Measurements from ENCODE around the gene SMAD3.

The SMAD3 gene

DNA sequence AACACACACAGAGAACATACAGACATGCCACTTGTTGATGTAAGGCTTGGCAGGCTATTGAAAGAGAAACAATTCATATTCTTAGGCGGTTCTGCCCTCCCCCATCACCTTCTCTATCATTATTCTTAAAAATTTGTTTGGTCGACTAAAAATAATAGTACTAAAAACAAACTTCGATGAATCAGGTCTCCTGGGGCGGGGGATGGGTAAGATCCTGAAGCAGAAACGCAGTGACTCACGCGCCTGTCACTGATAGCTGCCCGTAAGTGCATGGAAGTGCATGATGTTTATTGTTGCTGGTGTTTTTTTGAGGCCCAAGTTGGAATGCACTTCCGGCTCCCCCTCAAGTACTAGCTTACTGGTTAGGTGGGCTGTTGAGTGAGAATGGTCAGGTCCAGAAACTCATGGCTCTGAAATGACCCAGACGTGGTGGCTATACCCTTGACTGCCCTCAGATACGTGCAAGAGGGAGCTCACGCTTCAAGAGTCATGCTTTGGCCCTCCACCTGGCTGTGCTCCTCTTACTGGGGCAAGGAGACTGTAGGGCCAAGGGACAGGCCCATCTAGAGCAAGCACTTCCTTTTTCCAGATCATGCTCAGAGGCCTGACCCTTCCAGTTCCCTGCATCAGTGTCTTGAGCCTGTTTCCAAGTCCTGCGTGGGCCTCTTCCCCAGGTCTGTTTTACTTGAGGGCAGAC is 10.9 kb downstream of the SMAD3 start:
- no peak for TF ChIP-seq POLR2A (IDR thresholded peaks at IDR 0.05; ENCODE audit: low read depth, low read length)
- FAIRE-seq = no peak

GRCh38 chr15:67077641-67078215 is 12.3 kb downstream of the SMAD3 start:
- TF ChIP-seq POLR2A (IDR thresholded peaks at IDR 0.05; ENCODE audit: low read depth, low read length) = no peak
- FAIRE-seq = no peak
- no peak for DNase-seq (ENCODE audit: insufficient read length, low spot score)

More for the DNA sequence above, 10.9 kb downstream of the SMAD3 start:
- no peak for DNase-seq (ENCODE audit: insufficient read length, low spot score)

- DNase-seq (ENCODE audit: insufficient read length, low spot score) = no peak
- TF ChIP-seq POLR2A (IDR thresholded peaks at IDR 0.05; ENCODE audit: low read depth, low read length) = no peak
- FAIRE-seq = no peak
Observed at GRCh38 chr15:67079361-67079760, 14.0 kb downstream of the SMAD3 start.

GRCh38 chr15:67080118-67080899 is 14.9 kb downstream of the SMAD3 start:
- FAIRE-seq (no peak), DNase-seq (ENCODE audit: insufficient read length, low spot score) (no peak)
- no peak for TF ChIP-seq POLR2A (IDR thresholded peaks at IDR 0.05; ENCODE audit: low read depth, low read length)

DNA sequence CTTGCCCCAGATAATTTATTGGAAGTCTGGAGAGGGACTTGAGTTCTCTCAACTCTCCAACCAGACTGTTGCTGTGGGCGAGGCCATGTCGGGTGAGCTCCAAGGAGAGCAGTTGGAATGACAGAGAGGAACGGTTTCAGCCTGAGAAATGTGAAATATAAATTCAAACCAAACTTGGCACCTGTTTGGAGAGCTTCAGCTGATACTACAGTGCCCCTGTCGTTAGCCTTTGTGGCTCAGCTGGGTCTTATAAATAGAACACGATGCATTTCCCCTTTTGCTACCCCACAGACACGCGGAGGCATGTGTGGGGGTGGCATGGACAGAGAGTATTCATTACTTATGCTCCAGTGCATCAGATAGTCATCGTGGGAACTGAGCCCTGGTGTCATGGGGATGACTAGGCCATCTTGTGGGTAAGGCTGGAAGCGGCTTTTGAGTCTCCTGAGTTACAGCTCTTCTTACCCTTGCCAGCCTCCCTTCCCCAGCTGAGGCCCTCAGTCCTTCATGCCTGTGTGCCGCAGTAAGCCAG is 15.6 kb downstream of the SMAD3 start:
- TF ChIP-seq POLR2A (IDR thresholded peaks at IDR 0.05; ENCODE audit: low read depth, low read length) = no peak
- DNase-seq (ENCODE audit: insufficient read length, low spot score) (no peak), FAIRE-seq (no peak)

DNA sequence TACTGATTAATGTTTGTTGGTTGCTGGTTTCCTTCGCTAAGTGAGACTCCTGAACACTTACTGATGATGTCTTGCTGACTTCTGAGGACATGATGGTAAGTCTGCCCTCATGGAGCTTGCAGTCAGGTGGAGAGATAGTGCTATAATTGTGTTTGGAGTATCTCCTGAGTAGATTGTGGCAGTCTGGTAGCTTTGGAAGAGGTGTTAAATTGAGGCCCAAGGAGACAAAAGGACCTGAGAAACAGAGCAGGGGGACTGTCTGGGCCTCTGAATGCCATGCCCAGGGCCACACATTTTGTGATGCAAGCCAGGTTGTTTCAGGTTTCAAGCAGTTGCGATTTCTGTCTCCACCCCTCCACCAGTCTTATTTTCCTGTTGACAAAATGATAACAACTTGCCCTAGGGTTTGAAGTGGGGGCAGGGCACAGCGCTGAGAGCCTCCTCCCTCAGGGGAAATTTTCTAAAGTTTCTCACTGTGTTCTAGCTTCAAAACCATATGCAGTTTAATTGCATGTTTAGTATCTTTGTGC is 16.7 kb downstream of the SMAD3 start:
- no peak for FAIRE-seq
- TF ChIP-seq POLR2A (IDR thresholded peaks at IDR 0.05; ENCODE audit: low read depth, low read length) = no peak
- DNase-seq (ENCODE audit: insufficient read length, low spot score) = no peak

GRCh38 chr15:67083135-67083762 is 17.8 kb downstream of the SMAD3 start:
- no peak for TF ChIP-seq POLR2A (IDR thresholded peaks at IDR 0.05; ENCODE audit: low read depth, low read length)
- FAIRE-seq (no peak), DNase-seq (ENCODE audit: insufficient read length, low spot score) (no peak)

- DNase-seq (ENCODE audit: insufficient read length, low spot score) (no peak), FAIRE-seq (no peak)
- TF ChIP-seq POLR2A (IDR thresholded peaks at IDR 0.05; ENCODE audit: low read depth, low read length) = no peak
Observed at GRCh38 chr15:67084561-67084960, 19.2 kb downstream of the SMAD3 start.

DNA sequence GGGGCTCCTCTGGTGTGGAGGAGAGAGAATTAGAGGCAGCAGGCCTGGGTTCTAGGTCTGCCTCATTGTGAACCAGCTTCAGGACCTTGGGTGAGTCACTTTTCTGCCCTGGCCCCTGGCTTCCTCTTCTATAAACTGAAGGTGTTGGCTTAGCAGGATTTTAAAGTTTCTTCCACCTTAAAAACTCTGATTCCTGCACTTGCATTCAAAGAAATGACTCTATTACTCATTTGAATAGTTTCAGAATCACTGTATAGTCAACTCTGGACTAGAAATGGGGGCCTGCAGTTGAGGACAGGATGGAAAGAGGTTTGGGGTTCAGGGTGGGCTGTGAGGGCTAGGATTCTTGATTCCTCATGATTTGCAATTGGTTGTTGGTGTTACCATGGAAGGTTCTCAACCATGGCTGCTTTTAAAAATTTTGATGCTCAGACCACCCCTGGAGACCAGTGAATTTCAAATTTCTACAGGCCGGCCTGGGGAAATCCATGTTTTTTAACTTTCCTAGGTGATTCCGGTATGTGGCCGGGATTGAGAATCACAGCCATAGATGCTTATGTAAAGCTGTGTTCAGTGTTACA is 19.9 kb downstream of the SMAD3 start:
- no peak for TF ChIP-seq POLR2A (IDR thresholded peaks at IDR 0.05; ENCODE audit: low read depth, low read length)
- FAIRE-seq (no peak), DNase-seq (ENCODE audit: insufficient read length, low spot score) (no peak)

- no peak for TF ChIP-seq POLR2A (IDR thresholded peaks at IDR 0.05; ENCODE audit: low read depth, low read length)
- DNase-seq (ENCODE audit: insufficient read length, low spot score) = no peak
- FAIRE-seq = no peak
Observed at GRCh38 chr15:67085818-67086636, 20.6 kb downstream of the SMAD3 start.

DNA sequence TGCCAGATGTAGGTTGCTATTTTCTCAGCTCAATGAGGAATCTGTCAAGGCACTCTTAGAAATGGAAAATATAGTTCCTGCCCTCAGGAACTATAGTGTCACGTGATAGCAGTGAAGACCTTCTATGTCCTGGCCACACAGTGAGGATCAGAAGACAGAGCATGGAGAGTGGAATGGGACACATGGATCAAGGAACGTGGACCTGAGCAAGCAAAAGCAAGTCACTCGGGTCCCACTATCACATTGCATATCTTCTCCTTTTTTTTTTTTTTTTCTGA is 21.2 kb downstream of the SMAD3 start:
- TF ChIP-seq POLR2A (IDR thresholded peaks at IDR 0.05; ENCODE audit: low read depth, low read length) = no peak
- FAIRE-seq (no peak), DNase-seq (ENCODE audit: insufficient read length, low spot score) (no peak)

DNA sequence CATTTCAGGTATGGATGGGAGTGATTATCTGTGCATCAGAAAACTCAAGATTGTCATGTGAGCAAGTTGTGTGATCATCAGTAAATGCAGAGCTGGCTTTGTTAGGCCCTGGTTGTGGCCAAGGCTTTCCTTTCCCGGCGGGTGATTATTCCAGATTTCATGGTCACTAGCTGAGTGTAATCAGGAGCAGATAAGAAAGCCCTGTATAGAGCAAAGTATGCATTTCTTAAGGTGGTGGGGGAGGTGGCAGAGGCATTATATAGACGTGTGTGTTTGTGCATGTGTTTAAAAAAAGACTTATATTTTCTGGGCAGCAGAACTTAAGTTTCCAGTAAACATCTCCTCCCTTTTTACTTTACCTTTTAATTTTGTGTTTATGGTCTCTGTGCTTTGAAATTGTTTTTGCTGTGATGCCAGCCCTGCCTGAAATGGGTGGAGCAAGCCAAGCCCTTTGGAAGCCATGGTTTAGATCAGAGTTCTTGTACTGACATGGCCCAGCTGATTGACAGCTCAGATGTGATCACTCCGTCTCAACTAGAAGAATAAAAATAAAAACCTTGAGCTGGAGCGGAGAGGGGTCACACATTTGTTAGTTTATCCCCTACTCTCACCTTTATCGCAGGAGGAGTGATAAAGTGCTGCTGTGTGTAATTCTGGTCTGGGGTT is 22.2 kb downstream of the SMAD3 start:
- no peak for DNase-seq (ENCODE audit: insufficient read length, low spot score)
- no peak for FAIRE-seq

More for the DNA sequence above, 22.2 kb downstream of the SMAD3 start:
- TF ChIP-seq POLR2A (IDR thresholded peaks at IDR 0.05; ENCODE audit: low read depth, low read length) = no peak

Data from H54 (cell line).